GM18498 (cell line): Measurements from ENCODE around the gene AUTS2.

Source experiments
- ATAC-seq: cut with Tn5 transposase; IDR thresholded peaks from one replicate; pipeline ENCODE4 v1.9.1; 2021; ENCODE audit warnings: mild to moderate bottlenecking, moderate library complexity; ENCODE audit not compliant: unreplicated experiment

Gene AUTS2

GRCh38 chr7:69919426-69920111, 321.3 kb downstream of the AUTS2 start:
- no peak for ATAC-seq

- no peak for ATAC-seq
These were observed 322.5 kb downstream of the AUTS2 start for GRCh38 chr7:69920797-69921196.

GRCh38 chr7:69922026-69922803, 323.9 kb downstream of the AUTS2 start:
- ATAC-seq, result peak; percentile 93

DNA sequence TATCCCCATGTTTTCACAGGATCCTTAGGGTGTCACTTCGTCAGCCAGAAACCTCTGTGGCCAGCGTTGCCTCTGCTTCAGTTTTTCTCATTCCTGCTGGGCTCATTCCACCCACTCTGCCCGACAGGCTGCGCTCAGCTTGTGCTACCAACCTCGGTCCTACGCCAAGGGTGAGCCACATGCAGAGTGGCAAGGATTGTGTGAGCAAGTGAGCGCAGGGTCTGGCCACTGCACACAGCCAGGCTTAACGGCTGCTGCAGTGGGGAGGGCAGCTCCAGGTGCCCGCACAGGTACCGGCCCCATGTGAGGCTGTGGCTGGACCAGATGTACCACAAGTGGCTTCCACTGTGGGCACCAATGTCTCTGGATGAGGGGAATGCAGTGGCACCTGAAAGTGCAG, 329.2 kb downstream of the AUTS2 start:
- ATAC-seq, result no peak

- ATAC-seq, result no peak
These were observed 330.3 kb downstream of the AUTS2 start for GRCh38 chr7:69928621-69929020.

- no peak for ATAC-seq
These were observed 331.3 kb downstream of the AUTS2 start for GRCh38 chr7:69929622-69930021.

GRCh38 chr7:69932034-69932628, 333.9 kb downstream of the AUTS2 start:
- ATAC-seq, result no peak

DNA sequence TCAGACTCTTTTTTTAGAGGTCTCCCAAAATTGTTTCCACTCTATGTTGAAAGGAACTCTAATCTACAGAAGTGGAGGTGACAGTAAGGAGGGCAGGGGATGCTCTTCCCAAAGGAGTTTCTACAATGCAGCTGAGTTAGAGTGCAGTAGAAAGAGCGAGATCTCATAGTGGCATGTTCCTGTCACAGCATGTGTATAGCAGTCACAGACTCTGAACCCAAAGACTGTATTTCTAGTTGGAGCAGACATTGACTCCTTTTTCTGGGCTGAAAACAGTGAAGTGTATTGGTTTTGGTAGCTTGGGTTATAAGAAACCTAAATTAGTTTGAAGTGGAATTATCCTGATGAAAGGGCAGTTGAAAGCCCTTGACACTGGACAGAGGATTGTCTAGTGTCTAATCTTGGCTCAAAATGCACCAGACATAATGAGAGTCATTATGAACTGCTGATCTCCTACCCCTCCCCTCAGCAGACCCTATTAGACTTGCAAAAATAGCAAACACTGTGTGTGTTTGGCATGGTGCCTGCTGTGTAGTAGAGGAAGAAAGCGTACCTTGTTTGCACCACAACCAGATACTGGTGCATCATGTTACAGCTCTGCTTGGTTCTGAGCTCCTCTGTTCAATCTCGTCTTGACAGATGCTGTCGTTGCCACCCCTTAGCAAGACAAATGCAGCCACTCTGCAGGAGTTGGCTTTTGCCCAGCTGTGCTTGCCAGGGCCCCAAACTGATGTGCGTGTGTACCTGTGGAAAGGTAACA, 336.0 kb downstream of the AUTS2 start:
- no peak for ATAC-seq

- ATAC-seq, result no peak
These were observed 336.8 kb downstream of the AUTS2 start for GRCh38 chr7:69935107-69935506.

DNA sequence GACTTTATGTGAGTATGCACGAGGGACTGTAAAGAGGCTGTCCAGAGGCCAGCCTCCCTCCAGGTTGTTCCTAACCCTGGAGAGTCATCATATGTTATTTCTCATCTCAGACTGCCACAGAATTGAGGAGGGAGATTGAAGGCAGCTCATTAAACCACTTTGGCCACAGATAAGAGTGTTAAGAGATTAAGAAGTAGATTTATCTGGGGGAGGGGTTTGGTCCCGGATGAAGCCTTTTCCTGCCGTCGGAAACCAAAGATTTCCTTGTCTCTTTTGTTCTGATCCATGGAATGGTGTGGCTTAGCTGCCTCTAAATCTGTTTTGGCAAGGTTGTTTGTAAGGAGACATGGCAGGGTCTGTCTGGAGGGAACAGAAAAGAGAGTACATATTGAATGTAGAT, 338.8 kb downstream of the AUTS2 start:
- no peak for ATAC-seq

DNA sequence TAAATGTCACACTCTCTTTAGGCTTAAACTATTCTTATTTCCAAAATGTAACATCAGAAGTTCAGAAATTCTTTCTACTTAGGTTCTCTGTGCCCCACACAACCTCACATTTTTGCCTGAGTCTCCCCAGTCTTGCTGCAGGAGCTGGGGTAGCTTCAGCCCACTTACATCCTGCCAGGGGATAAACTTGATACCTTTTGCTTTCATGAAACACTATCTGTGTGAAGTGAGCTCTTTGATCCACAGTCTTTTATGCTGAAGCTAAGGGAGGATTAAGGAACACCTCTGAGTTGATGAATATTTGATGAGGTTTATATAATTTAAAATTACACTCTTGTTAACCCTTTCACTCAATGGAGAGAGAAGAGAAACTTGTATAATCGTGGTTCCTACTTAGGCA, 341.0 kb downstream of the AUTS2 start:
- no peak for ATAC-seq

DNA sequence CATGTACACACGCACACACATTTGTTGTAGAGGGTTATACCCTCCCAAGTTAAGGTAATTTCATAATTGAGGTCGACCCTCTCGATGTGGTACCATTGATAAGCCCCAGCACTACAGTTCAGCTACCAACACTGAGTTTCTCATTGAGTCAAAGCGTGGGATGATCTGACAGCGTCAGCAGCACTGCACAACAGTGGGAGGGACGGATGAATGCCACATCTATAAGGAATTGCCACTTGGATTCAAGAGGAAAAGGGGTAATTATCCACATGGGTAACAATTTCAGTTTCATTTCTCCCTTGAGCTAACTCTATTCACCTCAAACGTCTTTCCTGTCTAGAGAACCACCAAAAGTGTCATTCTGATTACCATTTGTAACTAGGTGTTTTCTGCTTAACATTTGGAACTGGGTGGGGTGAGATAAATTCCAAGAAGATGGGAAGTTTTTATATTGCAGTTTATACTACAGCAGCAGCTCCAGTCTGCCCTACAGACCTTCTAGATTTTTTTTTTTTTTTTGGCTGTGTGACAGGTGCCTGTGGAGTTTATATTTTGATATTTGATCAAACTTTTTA, 342.9 kb downstream of the AUTS2 start:
- no peak for ATAC-seq

- ATAC-seq, result no peak
These were observed 344.3 kb downstream of the AUTS2 start for GRCh38 chr7:69942573-69942972.

DNA sequence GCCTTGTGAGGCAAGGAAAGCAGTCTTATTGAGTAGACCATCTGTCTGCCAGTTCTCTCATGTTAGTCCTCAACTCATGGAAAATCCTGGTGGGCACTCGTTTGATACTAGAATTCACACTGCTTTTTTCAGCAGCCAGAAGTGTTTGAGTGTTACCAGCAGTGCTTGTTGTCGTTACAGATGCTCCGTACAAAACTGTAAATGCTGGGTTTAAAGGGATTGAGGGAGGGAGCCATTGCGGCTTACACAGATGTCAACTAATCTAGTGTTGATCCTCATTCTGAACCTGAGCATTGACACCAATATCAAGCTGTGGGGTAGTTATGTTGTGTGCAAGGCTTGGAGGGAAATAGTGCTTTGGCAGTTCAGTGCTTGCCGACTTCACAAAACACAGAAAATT, 348.6 kb downstream of the AUTS2 start:
- no peak for ATAC-seq

- ATAC-seq, result no peak
These were observed 349.7 kb downstream of the AUTS2 start for GRCh38 chr7:69947998-69948397.

DNA sequence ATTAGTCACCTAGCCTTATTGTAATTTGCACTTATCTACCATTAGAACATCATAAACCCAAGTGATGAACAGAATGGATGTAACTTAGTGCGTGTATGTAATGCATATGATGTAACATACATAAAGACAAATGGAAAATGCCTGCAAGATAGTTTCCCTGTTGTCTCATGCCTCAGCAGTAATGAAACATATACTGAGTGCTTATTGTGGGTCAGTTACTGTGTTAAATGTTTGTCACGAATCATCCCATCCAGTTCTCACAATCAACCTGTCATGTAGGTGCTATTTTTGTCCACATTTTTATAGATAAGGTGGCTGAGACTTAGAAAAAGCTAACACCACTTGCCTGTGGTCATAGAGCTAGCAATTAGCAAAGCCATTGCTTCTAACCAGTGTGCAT, 350.8 kb downstream of the AUTS2 start:
- ATAC-seq, result no peak

DNA sequence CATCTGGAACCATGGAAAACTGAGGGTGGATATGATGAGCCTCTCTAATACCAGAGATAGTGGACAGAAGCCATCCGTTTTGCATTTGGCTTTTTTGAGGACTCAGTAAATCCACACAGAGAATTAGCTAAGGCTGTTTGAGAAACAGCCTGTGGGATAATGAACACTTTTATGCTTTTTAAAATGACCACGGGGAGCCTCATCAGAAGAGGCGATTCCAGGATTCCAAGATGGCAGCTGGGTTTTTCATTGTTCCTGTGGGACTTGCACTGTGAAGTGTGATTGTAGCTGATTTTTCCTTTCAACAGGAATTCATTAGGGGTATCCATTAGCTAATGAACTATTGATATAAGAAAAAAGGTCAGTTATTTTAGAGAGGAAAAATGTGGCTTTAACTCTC, 353.2 kb downstream of the AUTS2 start:
- ATAC-seq, result no peak

DNA sequence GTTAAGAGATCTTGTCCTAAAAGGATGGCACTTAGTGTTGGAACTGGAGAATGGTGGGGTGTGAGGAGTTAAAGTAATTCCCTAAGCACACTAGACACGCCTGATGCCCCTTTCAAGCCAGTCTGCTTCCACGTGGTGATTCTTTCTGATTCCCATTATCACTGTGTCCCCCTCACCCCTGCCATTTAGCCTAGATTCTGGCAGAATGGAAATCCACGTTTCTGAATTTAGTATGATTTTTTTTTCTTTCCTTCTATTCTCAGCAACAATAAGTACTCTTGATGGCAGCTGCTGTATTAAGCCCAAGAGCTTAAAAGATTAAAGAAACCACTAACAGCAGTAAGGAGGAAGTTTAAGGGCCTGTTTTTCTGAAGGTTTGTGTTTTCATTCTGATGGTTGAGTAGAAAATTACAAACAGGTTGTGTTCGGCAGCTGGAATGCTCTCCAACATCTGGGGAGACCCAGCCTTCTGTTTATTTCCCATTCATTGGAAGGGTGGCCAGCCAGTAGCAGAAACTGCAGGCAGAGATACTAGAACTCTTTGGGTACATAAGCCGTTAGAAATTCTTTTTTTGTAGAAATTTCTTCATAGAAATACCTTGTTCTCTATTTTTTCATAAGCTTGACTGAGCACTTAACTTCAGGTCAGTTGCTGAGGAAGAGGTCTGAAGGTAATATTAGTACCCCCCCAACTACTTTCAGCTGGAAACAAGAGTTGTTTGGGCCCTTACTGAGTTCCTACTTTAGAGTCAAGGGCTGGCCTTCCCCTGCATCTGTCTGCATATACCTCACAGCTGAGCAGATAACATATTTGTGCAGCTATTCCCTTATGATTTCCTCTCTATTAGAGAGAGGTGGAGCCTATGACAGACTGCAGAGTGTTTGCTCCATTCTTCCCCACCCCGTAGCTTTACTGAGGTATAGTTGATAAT, 355.1 kb downstream of the AUTS2 start:
- peak; percentile 47 for ATAC-seq

GRCh38 chr7:69956541-69956940, 358.3 kb downstream of the AUTS2 start:
- no peak for ATAC-seq

DNA sequence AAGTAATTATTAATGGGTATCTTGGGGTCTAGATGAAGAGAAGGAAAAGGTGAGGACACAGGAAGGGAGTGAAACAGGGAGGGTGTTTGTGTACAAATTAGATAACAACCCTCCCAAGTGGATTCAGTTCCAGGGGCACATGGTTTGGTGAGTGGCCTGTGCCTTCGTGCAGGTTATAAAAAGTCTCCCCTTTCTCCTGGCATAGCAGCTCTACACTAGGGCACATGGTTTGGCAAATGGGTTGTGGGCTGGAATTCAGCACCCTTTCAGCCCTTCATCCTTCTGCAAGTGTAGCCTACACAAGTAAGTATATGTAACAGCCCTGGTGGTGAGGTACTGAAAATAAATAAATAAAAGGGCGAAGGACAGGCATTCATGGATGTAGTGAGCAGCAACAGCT, 359.4 kb downstream of the AUTS2 start:
- ATAC-seq, result no peak
